GM12874 (cell line): Measurements from ENCODE around the gene TMEM176B.

Source experiments
- TF ChIP-seq, protein P1 (sequence below): IDR thresholded peaks from 2 replicates; pipeline ENCODE4 v1.5.1; 2011; ENCODE audit warnings: low read depth, mild to moderate bottlenecking, control low read depth, low read length, moderate library complexity; ENCODE audit not compliant: insufficient read depth

TMEM176B gene

DNA sequence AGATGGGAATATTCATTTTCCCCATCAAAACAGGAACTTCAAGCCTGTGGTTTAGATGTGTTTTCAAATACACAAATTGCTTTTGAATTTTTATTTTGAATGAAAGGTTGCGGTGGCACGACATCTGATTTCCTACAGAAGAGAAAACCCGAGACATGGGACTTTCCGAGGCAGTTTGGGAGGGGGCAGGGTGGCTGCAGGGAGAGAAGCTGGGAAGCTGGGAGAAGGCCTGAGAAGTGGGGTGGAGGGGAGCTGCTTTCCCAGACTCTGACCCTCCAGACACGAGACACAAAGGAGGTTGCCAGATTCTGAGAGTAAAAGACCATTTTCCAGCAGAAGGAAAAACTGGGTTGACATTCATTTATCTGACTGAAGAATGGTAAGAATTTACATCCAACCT lies 20.0 kb upstream of the TMEM176B start:
- TF ChIP-seq, protein P1, sequence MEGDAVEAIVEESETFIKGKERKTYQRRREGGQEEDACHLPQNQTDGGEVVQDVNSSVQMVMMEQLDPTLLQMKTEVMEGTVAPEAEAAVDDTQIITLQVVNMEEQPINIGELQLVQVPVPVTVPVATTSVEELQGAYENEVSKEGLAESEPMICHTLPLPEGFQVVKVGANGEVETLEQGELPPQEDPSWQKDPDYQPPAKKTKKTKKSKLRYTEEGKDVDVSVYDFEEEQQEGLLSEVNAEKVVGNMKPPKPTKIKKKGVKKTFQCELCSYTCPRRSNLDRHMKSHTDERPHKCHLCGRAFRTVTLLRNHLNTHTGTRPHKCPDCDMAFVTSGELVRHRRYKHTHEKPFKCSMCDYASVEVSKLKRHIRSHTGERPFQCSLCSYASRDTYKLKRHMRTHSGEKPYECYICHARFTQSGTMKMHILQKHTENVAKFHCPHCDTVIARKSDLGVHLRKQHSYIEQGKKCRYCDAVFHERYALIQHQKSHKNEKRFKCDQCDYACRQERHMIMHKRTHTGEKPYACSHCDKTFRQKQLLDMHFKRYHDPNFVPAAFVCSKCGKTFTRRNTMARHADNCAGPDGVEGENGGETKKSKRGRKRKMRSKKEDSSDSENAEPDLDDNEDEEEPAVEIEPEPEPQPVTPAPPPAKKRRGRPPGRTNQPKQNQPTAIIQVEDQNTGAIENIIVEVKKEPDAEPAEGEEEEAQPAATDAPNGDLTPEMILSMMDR: no peak

DNA sequence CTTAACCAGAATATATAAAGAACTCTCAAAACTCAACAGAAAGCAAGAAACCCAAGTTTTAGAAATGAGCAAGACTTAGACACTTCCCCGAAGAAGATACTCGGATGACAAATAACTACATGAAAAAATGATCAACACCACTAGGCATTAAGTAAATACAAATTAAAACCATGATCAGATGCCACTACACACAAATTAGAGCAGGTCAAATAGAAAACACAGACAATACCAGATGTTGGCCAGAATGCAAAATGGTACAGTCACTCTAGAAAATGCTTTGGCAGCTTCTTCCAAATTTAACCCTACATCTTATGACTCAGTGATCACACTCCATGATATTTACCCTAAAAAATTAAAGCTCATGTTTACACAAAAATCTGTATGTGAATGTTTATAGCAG lies 18.8 kb upstream of the TMEM176B start:
- TF ChIP-seq, protein P1: no peak

DNA sequence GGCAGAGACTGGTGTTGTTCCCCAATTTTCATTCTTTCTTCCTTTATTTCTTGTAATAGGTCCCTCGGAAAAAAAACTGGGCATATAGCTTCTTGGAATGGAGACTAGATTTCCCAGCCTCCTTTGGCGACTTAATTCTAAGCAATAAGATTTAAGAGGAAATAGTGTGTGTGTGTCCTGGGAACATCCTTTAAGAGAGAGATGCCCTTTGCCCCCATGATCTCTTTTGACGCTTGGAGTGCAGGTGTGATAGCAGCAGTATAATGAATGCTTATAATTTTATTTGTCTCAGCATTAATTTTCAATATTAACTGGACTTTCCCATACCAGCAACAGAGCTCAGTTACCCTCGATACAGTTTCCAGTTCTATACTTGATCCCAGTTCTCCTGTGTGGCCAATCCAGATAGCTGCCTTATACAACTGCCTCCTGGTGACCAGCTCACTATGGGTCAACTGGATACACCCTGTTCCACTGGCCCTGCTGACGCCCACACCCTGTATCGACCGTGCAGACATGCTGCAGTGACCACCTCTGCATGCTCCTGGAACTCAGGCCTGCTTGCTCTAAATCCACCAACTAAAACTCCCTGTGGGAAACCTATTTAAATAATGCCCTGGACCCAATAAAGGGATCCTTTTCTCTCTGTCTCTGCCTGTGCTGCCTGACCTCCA lies 14.3 kb upstream of the TMEM176B start:
- TF ChIP-seq, protein P1: no peak

DNA sequence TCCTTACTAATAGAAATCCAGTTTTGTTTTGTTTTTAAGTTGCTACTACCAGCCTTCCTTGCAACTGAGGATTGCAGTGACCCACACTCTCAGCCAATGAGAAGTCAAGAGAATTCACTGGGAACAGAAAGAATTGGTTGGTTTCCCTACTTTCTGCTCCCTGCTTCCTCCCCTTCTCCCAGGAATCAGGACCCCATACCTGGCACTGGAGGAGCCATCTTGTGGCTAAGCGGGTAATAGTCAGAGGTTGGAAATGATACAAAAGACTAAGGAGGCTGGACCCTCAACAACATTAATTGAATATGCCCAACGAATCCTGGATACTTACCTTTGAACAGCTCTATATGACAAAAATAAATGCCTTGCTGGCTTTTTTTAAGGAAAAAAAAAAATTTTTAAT lies 6.7 kb upstream of the TMEM176B start:
- TF ChIP-seq, protein P1: no peak

DNA sequence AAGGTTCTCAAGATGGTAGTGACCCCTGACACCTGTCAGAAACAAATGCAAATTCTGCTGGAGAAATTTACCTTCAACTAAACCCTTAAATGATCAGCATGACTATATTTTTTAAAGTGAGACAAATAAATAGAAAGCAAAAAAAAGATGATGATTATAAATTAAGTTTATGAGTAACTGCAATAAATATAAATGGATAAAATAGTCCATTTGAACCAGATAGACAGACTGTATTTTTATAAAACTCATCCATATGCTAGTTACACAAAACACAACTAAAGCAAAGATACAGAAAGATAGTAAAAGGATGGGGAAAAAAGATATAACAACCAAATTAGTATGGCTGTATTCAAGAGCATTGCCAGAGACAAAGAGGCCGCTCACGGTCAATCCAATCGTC lies 6.3 kb upstream of the TMEM176B start:
- TF ChIP-seq, protein P1: no peak

DNA sequence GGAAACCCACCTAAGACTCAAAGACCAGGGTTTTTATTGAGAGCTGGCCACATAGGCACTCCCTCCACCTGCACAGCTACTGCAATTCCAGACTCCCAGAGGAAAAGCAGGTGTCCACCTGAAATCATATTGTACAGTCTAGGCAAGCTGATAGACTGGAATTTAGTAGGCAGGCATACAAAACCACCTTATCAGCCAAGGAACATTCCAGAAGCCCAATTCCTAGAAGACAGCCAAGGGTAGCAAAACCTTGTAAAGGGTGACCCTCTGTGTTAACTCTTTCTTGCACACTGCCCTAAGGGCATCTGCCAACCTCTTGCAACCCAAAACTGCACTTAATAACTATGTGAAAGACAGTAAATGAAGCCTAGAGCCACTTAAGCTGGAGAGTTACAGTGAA lies 5.7 kb upstream of the TMEM176B start:
- TF ChIP-seq, protein P1: no peak

DNA sequence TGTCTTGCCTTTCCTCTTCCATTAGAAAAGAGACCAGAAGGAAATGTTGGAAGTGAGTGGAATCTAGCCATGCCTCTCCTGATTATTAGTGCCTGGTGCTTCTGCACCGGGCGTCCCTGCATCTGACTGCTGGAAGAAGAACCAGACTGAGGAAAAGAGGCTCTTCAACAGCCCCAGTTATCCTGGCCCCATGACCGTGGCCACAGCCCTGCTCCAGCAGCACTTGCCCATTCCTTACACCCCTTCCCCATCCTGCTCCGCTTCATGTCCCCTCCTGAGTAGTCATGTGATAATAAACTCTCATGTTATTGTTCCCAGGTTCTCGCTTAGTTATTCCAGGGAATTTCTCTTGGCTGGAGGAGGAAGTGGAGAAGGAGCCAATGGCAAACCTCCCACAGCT lies 4.6 kb upstream of the TMEM176B start:
- TF ChIP-seq, protein P1: no peak
